ENCODE data around the gene TRAPPC12. TPM values are rescaled to one million over a fixed set of nuclear protein-coding genes. Genes with fewer than 3 reads are reported as not detected.

TRAPPC12 gene
- total RNA-seq, 1 donor from 2014 or later: 89.8 TPM

GRCh38 chr2:3426615-3427014 is 47.1 kb downstream of the TRAPPC12 start:
- Histone ChIP-seq H3K27me3 (no peaks in the 10 kb centered on the region), H3K4me3 (no peak overlapping the region), H3K4me1 (no peaks in the 10 kb centered on the region), H3K36me3 (peaks cover 74% of the 10 kb centered on the region), H3K9me3 (no peaks in the 10 kb centered on the region), H3K27ac (no peak overlapping the region)
- ATAC-seq: no peak
- intact Hi-C loops (cut with DNase I): no loop called here
- no peak for DNase-seq
- no peak for TF ChIP-seq CTCF (IDR thresholded peaks at IDR 0.05)

GRCh38 chr2:3427272-3427671 is 47.8 kb downstream of the TRAPPC12 start:
- DNase-seq (no peak), ATAC-seq (no peak)
- intact Hi-C loops (cut with DNase I): no loop called here
- Histone ChIP-seq H3K4me1 (no peaks in the 10 kb centered on the region), H3K27ac (no peak overlapping the region), H3K36me3 (peaks cover 73% of the 10 kb centered on the region), H3K27me3 (no peaks in the 10 kb centered on the region), H3K9me3 (no peaks in the 10 kb centered on the region), H3K4me3 (no peak overlapping the region)
- TF ChIP-seq CTCF (IDR thresholded peaks at IDR 0.05): no peak

DNA sequence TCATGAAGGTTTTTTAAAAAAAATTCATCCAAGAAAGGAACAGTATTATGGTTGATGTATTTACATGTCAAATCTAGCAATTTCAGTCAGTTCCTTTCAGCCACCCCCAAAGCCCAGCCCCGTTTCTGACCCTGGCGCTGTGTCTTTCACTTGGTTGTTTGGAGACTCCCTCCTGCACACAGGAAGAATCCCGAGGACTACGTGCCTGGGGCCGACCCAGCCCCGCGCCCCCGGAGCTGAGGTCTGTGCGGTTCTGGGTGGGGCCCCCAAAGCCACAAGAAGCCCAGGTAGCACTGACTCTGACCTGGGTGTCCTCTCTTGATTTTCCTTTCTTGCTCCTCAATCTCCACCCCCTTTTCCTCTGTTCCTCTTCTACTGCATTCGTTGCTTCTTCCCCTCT is 49.1 kb downstream of the TRAPPC12 start:
- H3K4me3 ChIP-seq: no peak overlapping the region
- H3K9me3 ChIP-seq: no peaks in the 10 kb centered on the region
- H3K4me1 ChIP-seq: no peaks in the 10 kb centered on the region
- peaks cover 76% of the 10 kb centered on the region for H3K36me3 ChIP-seq
- ATAC-seq: no peak
- no peaks in the 10 kb centered on the region for H3K27me3 ChIP-seq
- no peak overlapping the region for H3K27ac ChIP-seq
- DNase-seq: no peak
- TF ChIP-seq CTCF (IDR thresholded peaks at IDR 0.05): no peak
- intact Hi-C loops (cut with DNase I): no loop called here

DNA sequence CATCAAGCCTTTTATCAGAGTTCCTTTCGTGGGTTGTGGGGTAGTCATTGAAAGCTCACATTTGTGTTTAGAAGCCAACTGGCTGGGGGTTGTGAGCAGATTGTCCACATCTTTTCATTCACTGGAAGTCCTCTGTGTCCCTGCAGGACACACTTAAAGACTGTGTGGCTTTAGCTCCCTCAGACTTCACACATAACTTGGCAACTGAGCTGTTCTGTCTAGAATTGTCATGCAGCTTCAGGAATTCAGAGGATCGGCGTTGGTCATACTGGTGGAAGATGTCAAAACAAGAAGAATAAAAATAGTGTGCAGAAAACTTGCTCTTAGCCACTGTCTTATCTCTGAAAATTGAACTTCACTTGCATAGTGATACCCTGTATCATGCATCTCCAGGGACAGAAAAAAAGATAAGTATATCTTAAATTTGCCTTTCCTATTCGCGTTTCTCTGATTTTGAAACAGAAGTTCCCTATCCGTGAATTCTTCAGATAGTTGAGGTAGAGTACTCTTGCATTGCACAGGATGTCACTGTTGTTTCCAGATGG is 49.6 kb downstream of the TRAPPC12 start:
- peaks cover 76% of the 10 kb centered on the region for H3K36me3 ChIP-seq
- no peak for ATAC-seq

DNA sequence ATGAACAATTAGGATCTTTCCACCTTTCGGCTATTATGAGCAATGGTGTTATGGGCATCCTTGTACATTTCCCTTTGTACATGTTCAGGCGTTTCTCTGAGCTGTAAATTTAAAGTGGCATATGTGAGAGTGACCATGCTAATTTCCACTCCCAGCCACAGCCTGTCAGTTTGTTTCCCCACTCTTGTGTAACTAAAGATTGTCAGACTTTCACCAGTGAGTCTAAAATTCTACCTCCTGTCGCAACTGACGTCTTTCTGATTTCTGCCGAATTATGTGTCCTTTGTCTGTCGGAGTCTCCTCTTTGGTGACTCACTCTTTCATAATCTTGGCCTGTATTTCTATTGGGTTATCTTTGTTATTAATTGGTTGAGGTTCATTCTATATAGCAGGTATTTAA is 50.7 kb downstream of the TRAPPC12 start:
- intact Hi-C loops (cut with DNase I): no loop called here
- ATAC-seq: no peak

More for the DNA sequence above, 49.6 kb downstream of the TRAPPC12 start:
- intact Hi-C loops (cut with DNase I): no loop called here
- Histone ChIP-seq H3K27me3 (no peaks in the 10 kb centered on the region), H3K4me1 (no peaks in the 10 kb centered on the region), H3K27ac (no peak overlapping the region), H3K9me3 (no peaks in the 10 kb centered on the region), H3K4me3 (no peak overlapping the region)
- TF ChIP-seq CTCF (IDR thresholded peaks at IDR 0.05): no peak
- DNase-seq: no peak

More for the DNA sequence above, 50.7 kb downstream of the TRAPPC12 start:
- Histone ChIP-seq H3K27me3 (no peaks in the 10 kb centered on the region), H3K4me1 (no peaks in the 10 kb centered on the region), H3K27ac (no peak overlapping the region), H3K36me3 (peaks cover 75% of the 10 kb centered on the region), H3K9me3 (no peaks in the 10 kb centered on the region), H3K4me3 (no peak overlapping the region)
- DNase-seq: no peak
- no peak for TF ChIP-seq CTCF (IDR thresholded peaks at IDR 0.05)
